ENCODE results near the gene RAP1GAP. TPM values are rescaled to one million over a fixed set of nuclear protein-coding genes. Genes with fewer than 3 reads are reported as not detected.

RAP1GAP gene
- polyA plus RNA-seq, 1 donor from 2014 or later, result 9.8 TPM

DNA sequence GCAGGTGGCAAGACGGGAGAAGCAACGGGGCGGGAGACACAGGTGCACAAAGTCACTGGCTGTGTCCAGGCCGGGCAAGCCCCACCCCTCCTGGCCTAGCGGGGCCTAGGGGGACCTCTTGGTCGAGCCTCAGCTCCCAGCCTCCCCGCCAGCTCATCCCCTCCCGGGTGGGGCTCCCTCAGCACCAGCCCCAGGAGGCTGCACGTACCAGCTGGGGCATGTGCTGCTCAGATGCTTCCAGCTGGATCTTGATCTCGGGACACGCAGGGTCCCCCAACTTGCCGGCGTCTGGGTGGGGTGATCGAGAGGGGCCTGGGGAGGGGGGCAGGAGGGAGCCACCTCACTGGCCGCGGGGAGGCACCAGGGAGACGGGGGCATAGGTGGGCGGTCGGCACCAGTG, 71.4 kb downstream of the RAP1GAP start:
- Histone ChIP-seq H3F3A (ENCODE audit: insufficient read depth, low read length, poor library complexity, severe bottlenecking) (no peaks in the 10 kb centered on the region), H3K36me3 (ENCODE audit: insufficient read depth, low read length) (no peaks in the 10 kb centered on the region), H3K9ac (ENCODE audit: low read length) (no peak overlapping the region), H3K4me2 (ENCODE audit: low read length) (no peak overlapping the region), H3K4me3 (ENCODE audit: low read length) (no peak overlapping the region), H3K9me2 (ENCODE audit: insufficient read depth, low read length) (no peaks in the 10 kb centered on the region), H2AFZ (ENCODE audit: low read depth, low read length) (no peak overlapping the region), H3K79me2 (replicated peaks; ENCODE audit: insufficient read depth, low read length) (no peaks in the 10 kb centered on the region), H4K20me1 (ENCODE audit: insufficient read depth) (no peaks in the 10 kb centered on the region), H3K27me3 (ENCODE audit: insufficient read depth, low read depth, low read length) (no peaks in the 10 kb centered on the region), H3K27ac (ENCODE audit: low read length) (no peak overlapping the region), H3K9me3 (ENCODE audit: low read length) (no peaks in the 10 kb centered on the region)
- TF ChIP-seq POLR2AphosphoS5 (IDR thresholded peaks at IDR 0.05), result no peak
- TF ChIP-seq SMC3 (conservative IDR thresholded peaks at IDR 0.05; ENCODE audit: poor library complexity), result no peak
- TF ChIP-seq, protein P1, sequence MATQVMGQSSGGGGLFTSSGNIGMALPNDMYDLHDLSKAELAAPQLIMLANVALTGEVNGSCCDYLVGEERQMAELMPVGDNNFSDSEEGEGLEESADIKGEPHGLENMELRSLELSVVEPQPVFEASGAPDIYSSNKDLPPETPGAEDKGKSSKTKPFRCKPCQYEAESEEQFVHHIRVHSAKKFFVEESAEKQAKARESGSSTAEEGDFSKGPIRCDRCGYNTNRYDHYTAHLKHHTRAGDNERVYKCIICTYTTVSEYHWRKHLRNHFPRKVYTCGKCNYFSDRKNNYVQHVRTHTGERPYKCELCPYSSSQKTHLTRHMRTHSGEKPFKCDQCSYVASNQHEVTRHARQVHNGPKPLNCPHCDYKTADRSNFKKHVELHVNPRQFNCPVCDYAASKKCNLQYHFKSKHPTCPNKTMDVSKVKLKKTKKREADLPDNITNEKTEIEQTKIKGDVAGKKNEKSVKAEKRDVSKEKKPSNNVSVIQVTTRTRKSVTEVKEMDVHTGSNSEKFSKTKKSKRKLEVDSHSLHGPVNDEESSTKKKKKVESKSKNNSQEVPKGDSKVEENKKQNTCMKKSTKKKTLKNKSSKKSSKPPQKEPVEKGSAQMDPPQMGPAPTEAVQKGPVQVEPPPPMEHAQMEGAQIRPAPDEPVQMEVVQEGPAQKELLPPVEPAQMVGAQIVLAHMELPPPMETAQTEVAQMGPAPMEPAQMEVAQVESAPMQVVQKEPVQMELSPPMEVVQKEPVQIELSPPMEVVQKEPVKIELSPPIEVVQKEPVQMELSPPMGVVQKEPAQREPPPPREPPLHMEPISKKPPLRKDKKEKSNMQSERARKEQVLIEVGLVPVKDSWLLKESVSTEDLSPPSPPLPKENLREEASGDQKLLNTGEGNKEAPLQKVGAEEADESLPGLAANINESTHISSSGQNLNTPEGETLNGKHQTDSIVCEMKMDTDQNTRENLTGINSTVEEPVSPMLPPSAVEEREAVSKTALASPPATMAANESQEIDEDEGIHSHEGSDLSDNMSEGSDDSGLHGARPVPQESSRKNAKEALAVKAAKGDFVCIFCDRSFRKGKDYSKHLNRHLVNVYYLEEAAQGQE (IDR thresholded peaks at IDR 0.05; ENCODE audit: borderline replicate concordance), result no peak
- TF ChIP-seq, protein P2, sequence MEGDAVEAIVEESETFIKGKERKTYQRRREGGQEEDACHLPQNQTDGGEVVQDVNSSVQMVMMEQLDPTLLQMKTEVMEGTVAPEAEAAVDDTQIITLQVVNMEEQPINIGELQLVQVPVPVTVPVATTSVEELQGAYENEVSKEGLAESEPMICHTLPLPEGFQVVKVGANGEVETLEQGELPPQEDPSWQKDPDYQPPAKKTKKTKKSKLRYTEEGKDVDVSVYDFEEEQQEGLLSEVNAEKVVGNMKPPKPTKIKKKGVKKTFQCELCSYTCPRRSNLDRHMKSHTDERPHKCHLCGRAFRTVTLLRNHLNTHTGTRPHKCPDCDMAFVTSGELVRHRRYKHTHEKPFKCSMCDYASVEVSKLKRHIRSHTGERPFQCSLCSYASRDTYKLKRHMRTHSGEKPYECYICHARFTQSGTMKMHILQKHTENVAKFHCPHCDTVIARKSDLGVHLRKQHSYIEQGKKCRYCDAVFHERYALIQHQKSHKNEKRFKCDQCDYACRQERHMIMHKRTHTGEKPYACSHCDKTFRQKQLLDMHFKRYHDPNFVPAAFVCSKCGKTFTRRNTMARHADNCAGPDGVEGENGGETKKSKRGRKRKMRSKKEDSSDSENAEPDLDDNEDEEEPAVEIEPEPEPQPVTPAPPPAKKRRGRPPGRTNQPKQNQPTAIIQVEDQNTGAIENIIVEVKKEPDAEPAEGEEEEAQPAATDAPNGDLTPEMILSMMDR (IDR thresholded peaks at IDR 0.05; ENCODE audit: poor library complexity, severe bottlenecking), result no peak
- TF ChIP-seq MXI1 (conservative IDR thresholded peaks at IDR 0.05; ENCODE audit: poor library complexity, severe bottlenecking), result no peak
- TF ChIP-seq EP300 (conservative IDR thresholded peaks at IDR 0.05; ENCODE audit: poor library complexity, severe bottlenecking), result no peak
- no peak for TF ChIP-seq TAF1 (IDR thresholded peaks at IDR 0.05; ENCODE audit: low read depth)
- no peak for TF ChIP-seq RAD21 (conservative IDR thresholded peaks at IDR 0.05)
- no peak for TF ChIP-seq EZH2 (IDR thresholded peaks at IDR 0.05; ENCODE audit: borderline replicate concordance, insufficient read depth, low read length, poor library complexity, severe bottlenecking)

DNA sequence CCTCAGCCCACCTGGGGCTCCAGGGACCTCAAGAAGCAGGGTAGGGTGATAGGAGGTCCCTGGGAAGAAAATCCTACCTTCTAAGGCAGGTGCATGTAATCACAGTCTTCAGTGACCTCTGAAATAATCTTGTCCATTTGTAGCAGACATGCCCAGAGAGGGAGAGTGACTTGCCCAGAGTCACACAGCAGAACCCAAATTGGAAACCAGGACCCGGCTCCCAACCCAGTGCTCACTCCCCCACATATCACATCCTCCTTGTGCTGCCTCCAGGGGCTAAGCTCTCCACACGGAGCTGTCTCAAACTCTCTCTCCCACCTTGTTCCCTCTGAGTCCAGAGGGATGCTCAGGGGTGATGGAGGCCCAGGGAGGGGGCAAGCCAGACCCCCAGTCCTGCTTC, 72.5 kb downstream of the RAP1GAP start:
- H3K4me3 ChIP-seq (ENCODE audit: low read length), result no peak overlapping the region
- H3K27ac ChIP-seq (ENCODE audit: low read length), result no peak overlapping the region
- H3K79me2 ChIP-seq (replicated peaks; ENCODE audit: insufficient read depth, low read length), result no peaks in the 10 kb centered on the region
- no peaks in the 10 kb centered on the region for H3K36me3 ChIP-seq (ENCODE audit: insufficient read depth, low read length)
- TF ChIP-seq EZH2 (IDR thresholded peaks at IDR 0.05; ENCODE audit: borderline replicate concordance, insufficient read depth, low read length, poor library complexity, severe bottlenecking), result no peak
- TF ChIP-seq, protein P1 (IDR thresholded peaks at IDR 0.05; ENCODE audit: borderline replicate concordance), result no peak
- no peak for TF ChIP-seq RAD21 (conservative IDR thresholded peaks at IDR 0.05)
- TF ChIP-seq EP300 (conservative IDR thresholded peaks at IDR 0.05; ENCODE audit: poor library complexity, severe bottlenecking), result no peak
- TF ChIP-seq POLR2AphosphoS5 (IDR thresholded peaks at IDR 0.05), result no peak
- no peak for TF ChIP-seq SMC3 (conservative IDR thresholded peaks at IDR 0.05; ENCODE audit: poor library complexity)
- no peak for TF ChIP-seq MXI1 (conservative IDR thresholded peaks at IDR 0.05; ENCODE audit: poor library complexity, severe bottlenecking)
- TF ChIP-seq TAF1 (IDR thresholded peaks at IDR 0.05; ENCODE audit: low read depth), result no peak
- TF ChIP-seq, protein P2 (IDR thresholded peaks at IDR 0.05; ENCODE audit: poor library complexity, severe bottlenecking), result no peak
- H3F3A ChIP-seq (ENCODE audit: insufficient read depth, low read length, poor library complexity, severe bottlenecking), result no peaks in the 10 kb centered on the region
- no peaks in the 10 kb centered on the region for H3K9me2 ChIP-seq (ENCODE audit: insufficient read depth, low read length)
- no peak overlapping the region for H3K9ac ChIP-seq (ENCODE audit: low read length)
- no peaks in the 10 kb centered on the region for H4K20me1 ChIP-seq (ENCODE audit: insufficient read depth)
- H3K4me2 ChIP-seq (ENCODE audit: low read length), result no peak overlapping the region
- no peaks in the 10 kb centered on the region for H3K9me3 ChIP-seq (ENCODE audit: low read length)
- H3K27me3 ChIP-seq (ENCODE audit: insufficient read depth, low read depth, low read length), result no peaks in the 10 kb centered on the region
- no peak overlapping the region for H2AFZ ChIP-seq (ENCODE audit: low read depth, low read length)

Data from neural cell (in vitro differentiated cells).